Subcutaneous adipose tissue (tissue), 4 donors: ENCODE data around the gene CIB2. TPM values are rescaled to one million over a fixed set of nuclear protein-coding genes. Genes with fewer than 3 reads are reported as not detected.

Experiments
- CTCF ChIP-seq: fragments of 450-650 bp; IDR thresholded peaks from one replicate; pipeline ENCODE4 v1.5.1; 2016; ENCODE audit warnings: low read depth, mild to moderate bottlenecking, control low read depth, antibody characterized with exemption, moderate library complexity
- total RNA-seq, 4 donors: library from RNA; depleted of rRNA; stranded (reverse); fragments of >200 nt; gene quantifications; one replicate each; pipeline ENCODE4 v1.1.0, GENCODE V29; 2016

CIB2 gene
- total RNA-seq, 4 donors from 2014 or later: 3.2 to 6.4 (median 5.9) TPM

DNA sequence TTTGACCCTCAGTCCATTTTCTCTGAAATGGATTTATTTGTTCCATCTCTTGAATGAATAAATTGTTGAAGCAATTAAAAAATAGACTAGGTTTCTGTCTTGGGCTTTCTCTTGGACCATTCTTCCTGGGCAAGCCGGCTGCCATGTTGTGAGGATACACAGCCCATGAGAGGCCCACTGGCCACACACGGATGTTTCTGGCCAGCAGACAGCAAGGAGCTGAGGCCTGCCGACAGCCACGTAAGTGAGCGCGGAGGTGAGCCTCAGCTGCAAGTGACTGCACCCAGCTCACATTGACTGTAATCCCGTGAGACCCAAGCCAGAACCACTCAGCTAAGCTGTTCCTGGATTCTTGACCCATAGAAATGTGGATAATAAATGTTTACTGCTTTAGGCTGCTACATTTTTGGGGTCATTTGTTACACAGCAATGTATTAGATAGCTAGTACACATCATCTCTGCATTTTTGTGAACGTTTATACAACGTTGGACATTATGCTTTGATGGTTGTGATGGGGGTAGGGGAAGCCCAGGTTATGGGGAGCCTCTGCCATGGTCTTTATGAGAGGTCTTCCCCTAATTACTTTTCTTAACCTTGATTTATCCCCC, 40.7 kb upstream of the CIB2 start:
- no peak for TF ChIP-seq CTCF

DNA sequence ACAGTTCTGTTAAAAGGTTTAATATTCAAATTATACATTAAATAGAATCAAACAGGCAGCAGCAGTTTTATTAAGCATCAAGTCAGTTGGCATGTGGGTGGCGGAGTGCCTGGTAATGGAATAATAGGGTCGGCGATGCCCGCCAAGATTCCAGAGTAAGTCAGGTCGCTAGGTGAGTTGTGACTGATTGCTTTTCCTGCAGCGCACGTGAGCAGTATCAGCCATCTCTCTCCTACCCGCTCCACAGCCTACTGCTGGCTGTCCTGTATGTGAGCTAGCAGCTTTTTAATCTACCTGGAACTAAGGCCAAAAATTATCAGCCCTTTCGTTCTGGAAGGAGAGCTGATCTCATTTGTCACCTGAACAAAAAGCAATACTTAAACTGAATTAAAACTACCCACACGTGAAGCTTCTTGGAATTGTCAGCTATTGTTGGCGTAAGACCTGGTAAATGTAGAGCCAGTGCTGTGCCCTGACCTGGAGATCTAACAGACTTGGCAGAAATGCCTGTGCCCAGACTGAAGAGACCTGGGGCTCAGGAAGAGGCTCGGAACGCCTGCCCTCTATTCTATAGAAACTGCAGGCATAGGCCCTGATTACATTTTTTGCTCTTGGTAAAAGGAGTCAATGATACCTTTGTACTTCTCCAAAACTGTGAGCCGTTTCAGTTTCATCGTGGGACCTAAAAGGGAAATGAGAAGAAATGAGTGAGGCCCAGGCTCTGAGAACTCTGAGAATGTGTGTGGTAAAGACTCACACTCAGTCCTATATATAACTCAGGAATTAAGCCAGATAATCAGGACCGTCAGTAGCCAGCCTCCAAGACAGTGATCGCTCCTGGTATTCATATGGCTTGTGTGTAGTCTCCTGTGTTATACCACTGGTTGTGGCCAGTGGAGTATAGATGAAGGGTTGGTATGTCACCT, 39.9 kb upstream of the CIB2 start:
- no peak for TF ChIP-seq CTCF

DNA sequence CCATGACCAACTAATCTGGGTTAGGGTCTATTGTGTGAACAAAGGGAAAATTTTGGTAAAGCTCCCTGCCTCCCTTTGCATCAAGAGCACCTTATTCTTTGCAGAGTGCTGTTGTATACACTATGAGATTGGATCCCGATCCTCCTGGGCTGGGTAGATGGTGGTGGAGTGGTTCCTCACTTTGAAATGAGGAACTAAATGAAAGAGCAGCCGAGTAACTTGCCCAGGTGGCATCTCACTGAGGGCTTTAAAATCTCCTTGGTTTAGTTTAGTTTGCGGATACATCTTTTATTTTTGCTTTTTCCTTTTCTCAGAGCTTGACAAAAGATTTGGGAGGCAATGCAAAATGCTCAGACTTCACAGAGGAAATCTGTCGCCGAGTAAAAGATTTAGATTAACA, 37.4 kb upstream of the CIB2 start:
- no peak for TF ChIP-seq CTCF

GRCh38 chr15:78167227-78167888, 36.1 kb upstream of the CIB2 start:
- TF ChIP-seq CTCF: no peak

GRCh38 chr15:78164010-78164409, 32.8 kb upstream of the CIB2 start:
- no peak for TF ChIP-seq CTCF

- no peak for TF ChIP-seq CTCF
Measured at GRCh38 chr15:78162038-78162437, 30.8 kb upstream of the CIB2 start.

DNA sequence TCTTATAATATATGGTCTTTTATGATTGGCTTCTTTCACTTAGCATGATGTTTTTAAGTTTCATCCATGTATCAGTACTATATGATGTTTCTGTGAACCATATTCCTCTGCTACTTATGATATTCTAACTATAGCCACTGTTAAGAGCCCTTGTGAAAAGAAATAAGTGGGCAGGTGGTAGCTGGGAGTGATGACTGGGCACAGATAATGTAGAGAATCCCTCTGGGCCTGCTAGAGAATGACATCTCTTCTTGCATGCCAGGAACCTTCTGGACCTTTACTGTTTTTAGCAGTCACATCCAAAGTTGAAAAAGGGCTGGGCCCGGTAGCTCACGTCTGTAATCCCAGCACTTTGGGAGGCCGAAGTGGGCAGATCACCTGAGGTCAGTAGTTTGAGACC, 28.1 kb upstream of the CIB2 start:
- no peak for TF ChIP-seq CTCF
